H1 (cell line): Measurements from ENCODE around the gene RERE. TPM values are rescaled to one million over a fixed set of nuclear protein-coding genes. Genes with fewer than 3 reads are reported as not detected.

Source experiments
- CTBP2 ChIP-seq: IDR thresholded peaks from 2 replicates; pipeline ENCODE4 v1.7.0; 2011; ENCODE audit warnings: borderline replicate concordance, mild to moderate bottlenecking, moderate library complexity, mixed read lengths, low read length; ENCODE audit not compliant: insufficient read depth, insufficient read length
- EP300 ChIP-seq, 2 experiments: IDR thresholded peaks; 1 replicate in 1 of 2; 2 replicates in 1 of 2; pipeline ENCODE4 v1.6.1; 2011 to 2012; ENCODE audit warnings: low read depth in 2 of 2, low read length in 2 of 2, mild to moderate bottlenecking in 2 of 2, borderline replicate concordance in 1 of 2, inconsistent platforms in 1 of 2, moderate library complexity in 1 of 2
- KDM1A ChIP-seq: fragments of 200-600, 300-600 bp; sonication (generic); IDR thresholded peaks from 2 replicates; pipeline ENCODE4 v1.7.1; 2016; ENCODE audit warnings: mild to moderate bottlenecking, low read length, borderline replicate concordance
- PHF8 ChIP-seq: fragments of 200-600 bp; sonication (generic); conservative IDR thresholded peaks from 2 replicates; pipeline ENCODE4 v1.7.1; 2012; ENCODE audit warnings: low read depth, mild to moderate bottlenecking, inconsistent platforms, low read length, moderate library complexity
- POU5F1 ChIP-seq: IDR thresholded peaks from 2 replicates; pipeline ENCODE4 v1.6.1; 2011; ENCODE audit warnings: low read depth, mild to moderate bottlenecking, low read length, moderate library complexity
- RFX5 ChIP-seq: IDR thresholded peaks from 2 replicates; pipeline ENCODE4 v1.6.1; 2011; ENCODE audit warnings: low read depth, low read length, improper control_type of control experiment, borderline replicate concordance
- polyA plus RNA-seq, 7 experiments: library from polyadenylated mRNA; depleted of rRNA in 3 of 7; stranded (reverse) in 5 of 7; unstranded in 2 of 7; fragments of >200 nt in 5 of 7; fragments of 200-250 nt in 2 of 7; gene quantifications; 1 replicate in 5 of 7; 2 replicates in 1 of 7; 4 replicates in 1 of 7; pipeline versions ENCODE4 v1.2.1 to v1.2.3, GENCODE V29; 2011 to 2013; ENCODE audit warnings: missing spikeins in 2 of 7, mixed read lengths in 2 of 7
- total RNA-seq: library from RNA; stranded (reverse); fragmentation: NEBNext Ultra II Directional; extraction: Animal tissue kit (Norgen Biotek cat#: 25700); gene quantifications from 2 replicates; pipeline ENCODE4 v1.2.1, GENCODE V29; 2021
- TF ChIP-seq, protein P1 (sequence below): IDR thresholded peaks from 2 replicates; pipeline ENCODE4 v1.6.1; 2011; ENCODE audit warnings: low read length, improper control_type of control experiment

Gene RERE
- total and polyA plus RNA-seq, 2 of the 8 experiments (the other 6 are each of a cell fraction or from before 2014, with no cell fraction given) = 15.3 to 142 TPM

DNA sequence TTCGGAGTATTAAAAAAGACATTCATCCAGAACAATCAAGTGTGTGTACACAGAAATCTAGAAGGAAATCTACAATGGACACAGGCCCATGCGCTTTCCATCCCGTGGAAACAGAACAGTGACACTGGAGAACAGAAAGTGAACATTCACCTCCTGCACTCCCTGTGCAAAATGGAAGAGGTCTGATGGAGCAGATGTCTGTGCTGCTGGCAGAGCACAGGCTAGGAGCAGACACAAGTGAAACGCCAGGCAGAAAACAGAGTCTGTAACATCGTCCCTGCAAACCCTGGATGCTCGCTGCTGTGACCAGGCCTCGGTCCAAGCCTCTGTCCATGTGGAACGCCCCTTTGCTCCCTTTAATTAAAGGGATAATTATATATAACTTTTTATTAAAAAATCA is 463.4 kb downstream of the RERE start (continued):
- no peak for TF ChIP-seq KDM1A
- TF ChIP-seq EP300 (IDR thresholded peaks at IDR 0.05; ENCODE audit: borderline replicate concordance in 1 of 2, low read depth in 2 of 2, low read length in 2 of 2) = no peak
- TF ChIP-seq, protein P1, sequence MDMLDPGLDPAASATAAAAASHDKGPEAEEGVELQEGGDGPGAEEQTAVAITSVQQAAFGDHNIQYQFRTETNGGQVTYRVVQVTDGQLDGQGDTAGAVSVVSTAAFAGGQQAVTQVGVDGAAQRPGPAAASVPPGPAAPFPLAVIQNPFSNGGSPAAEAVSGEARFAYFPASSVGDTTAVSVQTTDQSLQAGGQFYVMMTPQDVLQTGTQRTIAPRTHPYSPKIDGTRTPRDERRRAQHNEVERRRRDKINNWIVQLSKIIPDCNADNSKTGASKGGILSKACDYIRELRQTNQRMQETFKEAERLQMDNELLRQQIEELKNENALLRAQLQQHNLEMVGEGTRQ = no peak
- TF ChIP-seq POU5F1 = no peak
- TF ChIP-seq CTBP2 = no peak
- TF ChIP-seq PHF8 = no peak
- no peak for TF ChIP-seq RFX5
